ENCODE results near the gene STARD13. TPM values are rescaled to one million over a fixed set of nuclear protein-coding genes. Genes with fewer than 3 reads are reported as not detected.

STARD13 gene
- total RNA-seq, 1 donor from 2014 or later = 37.6 TPM

DNA sequence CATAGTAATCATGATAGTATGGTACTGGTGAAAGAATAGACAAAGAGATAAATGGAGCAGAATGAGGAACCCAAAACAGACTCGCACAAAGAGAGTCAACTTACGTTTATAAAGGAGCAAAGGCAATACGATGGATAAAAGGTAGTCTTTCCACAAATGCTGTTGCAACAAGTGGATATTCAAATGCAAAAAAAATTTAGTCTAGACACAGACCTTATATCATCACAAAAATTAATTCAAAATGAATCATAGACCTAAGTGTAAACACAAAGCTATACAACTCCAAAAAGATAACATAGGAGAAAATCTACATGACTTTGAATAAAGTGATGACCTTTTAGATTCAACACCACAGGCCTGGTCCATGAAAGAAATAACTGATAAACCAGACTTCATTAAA lies 137.7 kb downstream of the STARD13 start:
- Mint-ChIP-seq H3K27ac (ENCODE audit: unreplicated experiment) (peak overlapping the region; percentile 50), H3K4me3 (ENCODE audit: unreplicated experiment) (no peak overlapping the region), H3K36me3 (ENCODE audit: low read depth) (peaks cover 32% of the 10 kb centered on the region), H3K9me3 (ENCODE audit: low read depth) (peaks cover 5% of the 10 kb centered on the region), H3K4me1 (ENCODE audit: low read depth) (peaks cover 58% of the 10 kb centered on the region), H3K27me3 (ENCODE audit: low read depth) (no peaks in the 10 kb centered on the region)
- TF ChIP-seq, protein P1, sequence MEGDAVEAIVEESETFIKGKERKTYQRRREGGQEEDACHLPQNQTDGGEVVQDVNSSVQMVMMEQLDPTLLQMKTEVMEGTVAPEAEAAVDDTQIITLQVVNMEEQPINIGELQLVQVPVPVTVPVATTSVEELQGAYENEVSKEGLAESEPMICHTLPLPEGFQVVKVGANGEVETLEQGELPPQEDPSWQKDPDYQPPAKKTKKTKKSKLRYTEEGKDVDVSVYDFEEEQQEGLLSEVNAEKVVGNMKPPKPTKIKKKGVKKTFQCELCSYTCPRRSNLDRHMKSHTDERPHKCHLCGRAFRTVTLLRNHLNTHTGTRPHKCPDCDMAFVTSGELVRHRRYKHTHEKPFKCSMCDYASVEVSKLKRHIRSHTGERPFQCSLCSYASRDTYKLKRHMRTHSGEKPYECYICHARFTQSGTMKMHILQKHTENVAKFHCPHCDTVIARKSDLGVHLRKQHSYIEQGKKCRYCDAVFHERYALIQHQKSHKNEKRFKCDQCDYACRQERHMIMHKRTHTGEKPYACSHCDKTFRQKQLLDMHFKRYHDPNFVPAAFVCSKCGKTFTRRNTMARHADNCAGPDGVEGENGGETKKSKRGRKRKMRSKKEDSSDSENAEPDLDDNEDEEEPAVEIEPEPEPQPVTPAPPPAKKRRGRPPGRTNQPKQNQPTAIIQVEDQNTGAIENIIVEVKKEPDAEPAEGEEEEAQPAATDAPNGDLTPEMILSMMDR (IDR thresholded peaks at IDR 0.05) = no peak
- DNase-seq (ENCODE audit: low spot score) = no peak

DNA sequence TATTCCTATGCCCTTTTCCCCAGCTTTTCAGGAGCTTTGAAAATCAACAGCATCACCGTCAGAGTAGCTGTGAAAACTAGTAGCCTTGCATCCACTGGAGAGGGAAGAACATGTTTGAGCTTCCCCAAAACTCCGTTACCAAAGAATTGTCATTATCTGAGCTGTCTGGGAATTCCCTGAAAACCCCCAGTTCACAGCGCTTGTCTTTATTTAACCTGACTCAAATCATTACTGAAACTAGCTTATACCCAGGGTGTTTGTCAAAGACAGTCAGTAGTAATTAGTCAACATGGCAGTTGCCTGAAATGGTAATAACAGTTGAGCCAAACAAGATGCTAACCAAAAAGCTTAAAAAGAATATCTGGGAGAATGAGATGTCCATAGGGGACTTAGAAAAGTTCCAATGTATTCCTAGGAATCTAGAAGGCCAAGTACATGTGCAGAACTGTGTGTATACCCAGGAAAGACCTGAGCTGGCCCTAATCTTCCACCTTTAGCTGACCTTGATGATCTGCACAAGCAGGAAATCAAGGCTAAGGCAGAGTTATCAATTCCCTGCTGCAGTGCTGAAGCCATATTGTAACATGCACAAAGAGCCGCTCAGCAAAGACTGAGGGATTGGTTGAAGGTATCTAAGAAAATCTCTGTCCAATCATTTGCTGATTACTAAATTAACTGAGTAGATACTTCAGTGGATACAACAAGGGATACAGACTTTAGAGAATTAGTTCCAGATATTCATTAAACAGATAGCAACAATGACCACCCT lies 138.5 kb downstream of the STARD13 start:
- no peak for DNase-seq (ENCODE audit: low spot score)
- no peak overlapping the region for H3K4me3 Mint-ChIP-seq (ENCODE audit: unreplicated experiment)
- TF ChIP-seq, protein P1 (IDR thresholded peaks at IDR 0.05) = no peak
- H3K4me1 Mint-ChIP-seq (ENCODE audit: low read depth) = peaks cover 50% of the 10 kb centered on the region
- H3K9me3 Mint-ChIP-seq (ENCODE audit: low read depth) = peaks cover 5% of the 10 kb centered on the region
- H3K27me3 Mint-ChIP-seq (ENCODE audit: low read depth) = no peaks in the 10 kb centered on the region
- H3K36me3 Mint-ChIP-seq (ENCODE audit: low read depth) = peaks cover 33% of the 10 kb centered on the region
- no peak overlapping the region for H3K27ac Mint-ChIP-seq (ENCODE audit: unreplicated experiment)

DNA sequence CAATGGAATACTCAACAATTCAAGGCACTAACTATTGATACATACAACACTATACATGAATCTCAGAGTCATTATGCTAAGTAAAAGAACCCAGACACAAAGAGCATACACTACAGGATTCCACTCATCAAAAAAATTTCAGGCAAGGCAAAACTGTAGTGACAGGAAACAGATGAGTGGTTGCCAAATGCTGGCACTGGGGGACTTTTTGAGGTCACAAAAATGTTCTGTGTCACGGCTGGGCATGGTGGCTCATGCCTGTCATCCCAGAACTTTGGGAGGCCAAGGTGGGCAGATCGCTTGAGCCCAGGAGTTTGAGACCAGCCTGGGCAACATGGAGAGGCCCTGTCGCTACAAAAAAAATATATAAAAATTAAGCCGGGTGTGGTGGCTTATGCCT lies 139.9 kb downstream of the STARD13 start:
- Mint-ChIP-seq H3K27me3 (ENCODE audit: low read depth) (no peaks in the 10 kb centered on the region), H3K4me1 (ENCODE audit: low read depth) (peaks cover 46% of the 10 kb centered on the region), H3K27ac (ENCODE audit: unreplicated experiment) (no peak overlapping the region), H3K4me3 (ENCODE audit: unreplicated experiment) (no peak overlapping the region), H3K9me3 (ENCODE audit: low read depth) (peaks cover 5% of the 10 kb centered on the region), H3K36me3 (ENCODE audit: low read depth) (peaks cover 29% of the 10 kb centered on the region)
- DNase-seq (ENCODE audit: low spot score) = no peak
- TF ChIP-seq, protein P1 (IDR thresholded peaks at IDR 0.05) = no peak

DNA sequence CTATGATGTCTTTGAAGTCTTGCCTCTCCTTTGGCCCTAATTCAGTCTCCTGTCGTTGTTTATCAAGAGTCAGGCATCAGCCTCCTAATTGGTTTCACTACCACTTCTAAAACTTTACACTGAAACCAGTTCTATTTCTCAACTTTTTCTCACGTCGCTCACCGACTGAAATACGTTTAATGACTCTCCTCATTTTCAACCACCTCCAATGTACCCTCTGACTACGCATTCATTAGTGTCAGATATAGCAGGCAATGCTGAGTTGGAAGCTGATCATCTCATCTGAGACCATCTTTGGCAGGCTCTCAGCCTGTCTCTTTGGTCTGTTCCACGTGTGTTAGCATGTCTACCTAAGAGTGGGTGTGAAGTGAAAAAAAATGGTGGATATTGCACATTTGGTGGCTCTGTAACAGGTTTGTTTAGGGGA lies 141.2 kb downstream of the STARD13 start:
- DNase-seq (ENCODE audit: low spot score) = no peak
- peaks cover 46% of the 10 kb centered on the region for H3K4me1 Mint-ChIP-seq (ENCODE audit: low read depth)
- H3K36me3 Mint-ChIP-seq (ENCODE audit: low read depth) = peaks cover 27% of the 10 kb centered on the region
- TF ChIP-seq, protein P1 (IDR thresholded peaks at IDR 0.05) = no peak
- H3K27ac Mint-ChIP-seq (ENCODE audit: unreplicated experiment) = no peak overlapping the region
- H3K27me3 Mint-ChIP-seq (ENCODE audit: low read depth) = no peaks in the 10 kb centered on the region
- H3K9me3 Mint-ChIP-seq (ENCODE audit: low read depth) = peaks cover 5% of the 10 kb centered on the region
- no peak overlapping the region for H3K4me3 Mint-ChIP-seq (ENCODE audit: unreplicated experiment)

DNA sequence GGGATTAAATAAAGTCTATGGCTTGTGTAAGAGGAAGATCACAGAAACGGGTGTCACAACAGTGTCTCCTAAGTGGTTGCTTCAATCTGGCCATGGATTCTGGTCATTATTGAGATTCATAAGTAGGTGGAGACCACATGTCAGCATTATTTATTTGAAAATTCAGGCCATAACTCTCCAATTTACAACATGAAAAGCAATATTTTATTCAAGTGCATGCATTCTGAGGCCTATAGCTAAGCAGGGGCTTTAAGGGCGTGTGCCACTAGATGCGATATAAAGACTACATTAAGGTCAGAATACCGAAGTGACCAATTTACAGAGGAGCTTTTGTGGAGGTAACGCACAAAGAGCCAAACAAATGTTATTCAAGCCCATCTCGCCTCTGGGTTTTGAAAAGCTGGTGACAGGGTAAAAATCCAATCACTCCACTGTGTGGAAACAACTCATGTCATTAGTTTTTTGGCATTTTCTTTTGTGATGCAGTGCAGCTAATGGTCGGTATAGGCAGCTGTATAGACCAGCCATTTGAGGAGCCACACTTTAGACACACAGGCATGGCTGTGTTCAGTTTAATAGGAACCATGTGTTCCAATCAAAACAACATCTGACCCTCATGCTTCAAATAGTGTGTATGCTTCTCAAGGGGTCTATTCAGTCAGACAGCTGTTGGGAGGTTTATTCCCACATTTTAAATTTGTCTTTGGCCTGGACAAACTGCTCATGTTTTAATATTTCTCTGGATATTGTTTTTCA lies 145.6 kb downstream of the STARD13 start:
- peaks cover 52% of the 10 kb centered on the region for H3K4me1 Mint-ChIP-seq (ENCODE audit: low read depth)
- H3K27me3 Mint-ChIP-seq (ENCODE audit: low read depth) = no peaks in the 10 kb centered on the region
- no peak overlapping the region for H3K4me3 Mint-ChIP-seq (ENCODE audit: unreplicated experiment)
- peaks cover 22% of the 10 kb centered on the region for H3K36me3 Mint-ChIP-seq (ENCODE audit: low read depth)
- peak overlapping the region; percentile 84 for H3K27ac Mint-ChIP-seq (ENCODE audit: unreplicated experiment)
- TF ChIP-seq, protein P1 (IDR thresholded peaks at IDR 0.05) = no peak
- no peak for DNase-seq (ENCODE audit: low spot score)
- H3K9me3 Mint-ChIP-seq (ENCODE audit: low read depth) = no peaks in the 10 kb centered on the region

Data from chondrocyte (in vitro differentiated cells).